Measurements from ENCODE around the gene TBL3.
"Not testable (repeated sequence)": the region's sequence is repeated elsewhere in the genome, so short reads cannot be mapped to it uniquely, and the experiment has no call there.

The TBL3 gene

DNA sequence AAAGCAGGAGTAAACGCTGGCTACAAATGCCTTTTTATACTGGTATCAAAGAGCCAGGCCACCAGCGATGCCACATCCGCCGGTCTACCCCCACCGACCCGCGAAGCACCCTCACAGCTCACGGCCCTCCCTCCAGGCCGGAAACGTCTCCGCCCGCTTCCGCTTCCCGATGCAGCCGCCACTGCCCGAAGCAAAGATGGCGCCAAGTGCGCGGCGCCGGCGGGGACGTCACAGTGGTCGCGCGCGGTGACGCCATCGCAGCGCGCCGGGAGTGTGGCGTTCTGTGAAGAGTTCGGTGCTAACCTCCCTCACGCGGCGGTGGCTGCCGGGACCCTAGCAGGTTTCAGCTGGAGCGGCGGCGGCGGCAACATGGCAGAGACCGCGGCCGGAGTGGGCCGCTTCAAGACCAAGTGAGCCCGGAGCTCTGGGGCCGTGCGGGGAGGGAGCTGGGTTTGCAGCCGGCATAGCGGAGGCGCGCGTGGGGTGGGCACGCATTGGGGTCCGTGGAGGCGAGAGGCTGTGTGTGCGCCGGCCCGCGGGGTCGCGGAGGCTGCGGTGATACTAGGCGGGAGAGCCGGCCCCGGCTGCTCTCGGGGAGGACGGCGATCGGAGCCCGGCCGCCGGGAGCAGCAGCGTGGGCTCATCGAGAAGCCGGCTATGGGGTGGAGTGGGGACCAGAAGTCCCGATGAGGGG is at the start of gene TBL3:
TBL3 (plus strand) TSS at position 258 of the 694 bp plus-strand sequence; CDS start at position 370, 112 bp downstream.
- FAIRE-seq, result peak; percentile 65

DNA sequence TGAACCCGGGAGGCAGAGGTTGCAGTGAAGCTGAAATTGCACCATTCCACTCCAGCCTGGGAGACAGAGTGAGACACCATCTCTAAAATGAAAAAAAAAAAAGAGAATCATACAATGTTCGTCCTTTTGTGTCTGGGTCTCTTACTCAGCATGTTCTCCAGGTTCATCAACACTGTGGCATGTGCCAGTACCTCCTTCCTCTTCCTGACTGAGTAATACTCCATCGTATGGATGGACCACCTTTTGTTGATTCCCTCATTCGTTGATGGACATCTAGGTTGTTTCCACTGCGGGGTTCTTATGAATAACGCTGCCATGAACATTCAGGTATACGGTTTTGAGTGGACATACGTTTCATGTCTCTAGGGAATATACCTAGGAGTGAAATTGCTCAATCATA is 49.5 kb upstream of the TBL3 start:
- no peak for FAIRE-seq

DNA sequence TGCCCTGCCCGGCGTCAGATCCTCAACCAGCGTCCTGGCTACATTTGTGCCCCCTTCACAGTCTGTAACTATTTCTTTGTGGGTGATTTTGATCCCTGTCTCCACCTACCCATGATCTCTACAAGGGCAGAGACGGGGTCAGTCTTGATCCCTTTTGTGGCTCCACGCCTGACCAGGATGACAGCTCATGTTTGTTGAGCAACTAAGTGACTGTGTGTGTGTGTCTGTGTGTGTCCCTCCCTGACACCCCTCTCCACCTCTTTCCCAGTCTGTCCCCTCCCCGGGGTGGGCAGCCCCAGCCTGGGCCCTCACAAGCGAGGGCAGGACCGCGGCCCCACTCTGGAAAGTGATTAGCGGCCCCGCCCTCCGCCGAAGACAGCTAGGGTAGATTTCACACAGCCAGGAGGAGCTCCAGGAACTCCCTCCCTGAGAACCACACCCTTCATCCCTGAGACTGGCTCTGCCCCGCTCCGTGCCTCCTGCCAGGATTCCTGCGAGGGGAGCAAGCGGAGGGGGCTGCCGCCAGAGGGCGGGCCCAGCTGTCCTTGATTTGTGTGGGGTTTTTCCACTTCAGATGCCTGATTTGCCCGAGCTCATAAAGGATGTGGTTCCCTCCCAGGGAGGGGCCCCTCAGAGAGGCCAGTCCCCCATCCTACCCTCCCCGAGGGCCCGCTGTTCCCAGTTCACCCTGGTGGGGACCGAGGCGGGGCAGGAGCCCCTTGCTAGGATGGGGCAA is 48.4 kb upstream of the TBL3 start:
- no peak for FAIRE-seq

DNA sequence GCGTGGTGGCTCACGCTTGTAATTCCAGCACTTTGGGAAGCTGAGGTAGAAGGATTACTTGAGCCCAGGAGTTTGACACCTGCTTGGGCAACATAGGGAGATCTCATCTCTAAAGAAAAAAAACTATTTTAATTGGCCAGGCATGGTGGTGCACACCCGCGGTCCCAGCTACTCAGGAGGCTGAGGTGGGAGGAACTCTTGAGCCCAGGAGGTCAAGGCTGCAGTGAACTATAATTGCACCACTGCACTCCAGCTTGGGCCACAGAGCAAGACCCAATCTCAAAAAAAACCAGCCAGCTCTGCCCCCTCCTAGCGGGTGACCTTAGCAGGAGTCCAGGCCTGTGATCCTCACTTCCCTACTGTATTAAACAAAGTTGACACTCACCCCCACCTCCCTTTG is 47.8 kb upstream of the TBL3 start:
- no peak for FAIRE-seq

DNA sequence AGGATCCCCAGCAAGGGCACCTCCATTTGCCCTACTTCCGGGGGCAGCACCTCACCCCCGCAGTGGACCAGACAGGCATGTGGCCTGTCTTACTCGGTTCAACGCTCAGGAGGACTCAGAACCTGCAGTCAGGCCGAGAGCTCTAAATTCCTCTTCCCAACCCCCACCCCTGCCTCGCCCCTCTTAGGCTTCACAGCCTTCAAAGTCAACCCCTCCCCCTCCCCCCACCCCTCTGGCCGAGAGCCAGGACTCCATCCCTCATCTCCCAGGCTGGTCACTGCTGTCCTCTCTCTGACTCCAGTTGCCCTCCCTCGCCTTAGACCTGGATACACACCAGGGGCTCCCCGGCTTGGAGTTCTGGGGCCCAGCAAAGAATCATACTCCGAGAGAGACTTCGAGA is 45.6 kb upstream of the TBL3 start:
- FAIRE-seq, result no peak

DNA sequence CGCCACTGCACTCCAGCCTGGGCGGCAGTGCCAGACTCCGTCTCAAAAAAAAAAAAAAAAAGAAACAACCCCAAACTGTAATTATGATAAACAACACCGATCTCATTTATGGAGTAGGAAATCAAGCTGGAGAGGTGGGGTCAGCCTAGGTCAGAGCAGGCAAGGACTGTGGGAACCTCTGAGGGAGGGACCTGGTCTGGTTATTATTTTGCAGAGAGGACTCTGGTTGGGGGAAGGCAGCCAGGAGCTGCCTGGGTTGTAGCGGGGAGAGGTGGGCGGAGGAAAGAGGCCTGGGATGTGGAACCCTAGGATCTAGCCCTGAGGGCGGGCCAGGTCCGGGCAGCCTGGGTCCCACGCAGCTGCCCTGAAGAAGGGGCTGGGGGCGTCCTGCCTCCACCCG is 42.7 kb upstream of the TBL3 start:
- FAIRE-seq, result no peak

DNA sequence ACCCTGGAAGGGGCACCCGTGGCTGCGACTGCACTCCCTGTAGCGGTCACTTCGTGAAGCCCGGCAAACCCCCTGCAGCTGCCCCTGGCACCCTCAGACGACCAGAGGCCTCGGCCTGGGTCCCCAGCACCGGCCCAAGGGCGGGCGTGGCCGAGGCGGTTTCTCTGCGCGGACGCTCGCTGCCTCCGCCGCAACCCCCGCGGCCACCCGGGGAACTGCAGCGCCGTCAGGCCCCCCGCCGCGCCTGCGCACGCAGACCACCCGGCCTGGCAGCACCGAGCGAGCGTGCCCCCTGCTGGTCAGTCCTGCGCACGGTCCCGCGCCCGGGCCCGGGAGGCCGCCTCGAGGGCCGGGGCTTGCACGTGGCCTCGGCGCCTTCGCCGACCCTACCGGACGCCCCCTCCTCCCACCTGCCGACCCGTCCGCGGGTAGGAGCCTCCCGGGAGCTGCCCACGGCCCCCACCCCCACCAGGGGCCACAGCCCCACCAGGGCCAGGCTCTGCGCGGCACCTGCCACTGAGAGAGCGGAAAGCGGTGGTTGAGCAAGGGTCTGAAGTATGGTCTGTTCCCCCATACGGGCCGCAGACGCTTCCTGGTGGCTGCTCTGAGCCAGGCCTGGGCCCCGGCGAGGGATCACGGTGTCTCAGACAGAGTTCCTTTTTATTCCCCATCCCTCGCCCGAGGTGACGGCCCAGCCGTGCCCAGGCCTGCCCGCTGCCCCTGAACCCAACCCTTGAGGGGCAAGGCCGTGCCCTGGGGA is 42.1 kb upstream of the TBL3 start:
- no peak for FAIRE-seq

DNA sequence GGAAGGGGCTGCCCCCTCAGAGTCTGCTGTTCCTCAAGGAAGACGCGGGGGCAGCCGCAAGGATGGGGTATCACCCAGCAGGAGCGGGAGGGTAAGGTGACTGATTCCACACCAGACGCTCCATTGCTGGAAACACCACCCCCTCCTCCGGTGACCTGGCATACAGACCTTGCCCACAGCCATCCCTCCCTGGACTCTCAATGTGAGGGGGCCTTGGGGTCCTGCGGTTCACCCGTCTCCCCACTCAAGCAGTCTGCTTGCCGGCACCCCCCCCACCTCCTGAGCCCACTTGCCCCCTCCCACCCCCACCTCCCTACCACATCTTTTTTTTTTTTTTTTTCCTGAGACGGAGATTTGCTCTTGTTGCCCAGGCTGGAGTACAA is 41.5 kb upstream of the TBL3 start:
- no peak for FAIRE-seq

DNA sequence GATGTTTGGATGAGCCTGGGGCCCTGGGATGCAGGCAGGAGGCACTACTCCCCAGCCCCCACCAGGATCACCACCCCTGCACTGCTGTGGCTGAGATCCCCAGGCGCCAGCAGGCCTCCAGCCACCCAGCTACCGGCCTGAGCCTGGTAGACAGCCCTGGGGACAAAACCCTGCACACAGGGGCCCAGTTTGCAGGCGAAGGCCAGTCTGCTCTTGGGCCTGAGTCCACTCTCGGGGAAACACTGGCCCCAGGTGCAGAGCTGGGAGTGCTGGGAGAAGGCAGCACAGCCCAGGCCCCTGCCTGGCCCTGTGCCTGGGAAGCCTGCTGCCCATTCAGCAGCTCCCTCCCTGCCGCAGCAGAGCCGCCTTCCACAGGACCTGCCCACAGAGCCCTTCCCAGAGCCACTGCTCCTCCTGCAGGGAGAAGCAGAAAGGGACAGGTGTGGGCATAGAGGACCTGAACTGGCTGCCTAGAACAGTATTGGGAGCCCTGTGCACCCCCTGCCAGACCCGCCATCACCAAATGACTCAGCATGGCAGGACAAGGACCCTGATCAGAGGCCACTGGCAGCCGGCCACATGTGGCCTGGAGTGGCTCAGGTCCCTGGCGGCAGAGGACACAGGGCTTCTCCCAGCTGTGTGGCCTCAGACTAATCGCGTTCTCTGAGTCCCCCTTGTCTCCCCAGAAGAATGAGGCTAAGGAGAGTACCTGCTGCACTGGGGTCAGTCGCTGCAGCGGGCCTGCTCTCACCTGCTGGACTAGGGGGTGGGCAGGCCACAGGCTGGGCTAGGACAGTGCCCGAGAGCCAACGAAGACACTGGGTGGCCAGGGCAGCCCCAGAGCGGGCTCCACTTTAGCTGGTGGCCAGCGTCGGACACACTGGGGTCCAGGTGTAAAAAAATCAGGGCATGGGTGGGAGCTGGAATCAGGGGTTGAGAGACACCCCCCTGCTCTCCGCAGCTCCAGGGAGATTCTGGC is 39.5 kb upstream of the TBL3 start:
- peak; percentile 68 for FAIRE-seq

DNA sequence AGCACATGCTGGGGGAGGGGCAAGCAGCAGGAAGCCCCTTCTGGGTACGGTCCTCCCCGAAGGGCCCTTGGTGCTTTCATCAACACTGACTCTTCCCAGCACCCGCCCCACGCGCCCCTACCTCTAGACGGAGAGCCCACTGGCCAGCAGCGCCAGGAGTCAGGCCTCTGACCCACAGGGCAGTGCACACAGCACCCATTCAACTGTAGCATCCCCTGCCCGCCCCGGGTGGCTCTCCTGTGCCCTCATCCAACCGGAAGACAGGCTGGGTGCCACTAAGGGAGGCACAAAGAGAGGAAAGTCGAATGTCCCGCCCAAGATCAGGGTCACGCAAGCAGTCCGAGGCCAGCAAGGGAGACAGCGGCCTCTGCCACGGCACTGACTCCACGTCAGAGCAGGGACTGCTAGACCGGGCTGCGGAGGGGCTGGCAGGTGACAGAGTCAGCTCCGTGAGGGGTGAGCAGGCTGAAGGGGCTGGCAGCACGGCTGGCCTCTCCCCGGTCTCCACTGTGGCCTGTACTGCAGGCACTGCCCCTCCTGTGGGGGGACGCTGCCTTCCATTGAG is 38.7 kb upstream of the TBL3 start:
- no peak for FAIRE-seq

DNA sequence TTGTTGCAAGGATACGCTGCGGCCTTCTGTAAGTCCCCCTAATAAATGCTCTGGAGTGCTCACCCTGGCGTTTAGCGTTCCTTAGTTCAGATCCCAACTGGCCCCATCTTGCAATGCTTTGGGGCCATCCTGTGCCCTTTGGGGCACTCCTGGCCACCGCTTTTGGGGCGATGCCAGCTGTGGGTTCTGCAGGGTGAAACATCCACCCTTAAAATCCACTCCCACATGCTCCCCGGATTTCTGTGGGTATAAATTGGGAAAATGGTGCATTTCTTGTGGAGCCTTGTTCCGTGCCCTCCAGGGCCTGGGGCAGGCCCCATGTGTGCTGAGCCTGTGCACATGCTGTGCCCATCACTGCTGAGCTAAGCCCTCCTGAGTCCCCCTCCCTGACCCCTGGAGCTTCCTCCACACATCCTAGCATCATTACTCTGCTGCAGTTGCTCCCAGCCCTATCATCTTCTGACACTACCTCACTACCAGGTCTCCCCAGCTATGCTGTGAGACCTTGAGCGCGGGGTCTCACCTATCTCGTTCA is 34.8 kb upstream of the TBL3 start:
- no peak for FAIRE-seq

DNA sequence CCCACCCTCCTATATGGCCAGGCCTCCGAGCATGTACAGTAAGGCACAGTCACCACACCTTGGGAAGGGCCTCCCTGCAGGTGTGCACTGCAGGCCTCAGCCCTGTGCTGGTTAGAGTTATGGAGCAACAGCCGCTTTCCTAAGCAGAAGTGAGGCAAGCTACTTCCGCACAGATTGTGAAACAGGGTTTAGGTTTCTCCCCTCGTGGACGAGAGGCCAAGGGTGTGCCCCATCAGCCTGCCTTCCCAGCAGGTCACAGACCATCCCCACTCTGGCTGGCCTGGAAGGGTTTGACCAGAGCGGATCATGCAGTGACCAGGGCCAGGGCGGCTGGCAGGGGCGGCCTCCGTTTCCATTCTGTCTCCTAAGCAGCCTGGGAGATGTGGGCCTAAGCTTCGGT is 33.5 kb upstream of the TBL3 start:
- FAIRE-seq, result no peak

DNA sequence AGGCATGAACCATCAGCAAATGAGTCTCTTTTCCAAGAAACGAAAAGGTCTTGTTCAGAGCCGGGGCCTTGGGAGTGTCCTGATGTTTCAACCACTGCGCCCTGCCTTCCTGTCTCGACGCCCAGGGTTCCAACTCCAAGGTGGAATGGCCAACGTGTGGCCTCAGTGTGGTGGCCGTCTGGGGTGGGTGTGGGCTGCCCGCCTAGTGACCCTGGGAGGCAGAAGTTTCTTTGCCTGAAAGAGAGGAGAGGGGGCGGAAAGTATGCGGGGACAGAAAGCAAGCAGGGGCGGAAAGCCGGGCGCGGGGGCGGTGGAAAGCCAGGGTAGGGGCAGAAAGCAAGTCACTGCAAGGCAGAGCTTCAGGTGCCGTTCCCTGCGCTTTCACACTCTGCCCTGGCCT is 32.9 kb upstream of the TBL3 start:
- no peak for FAIRE-seq

DNA sequence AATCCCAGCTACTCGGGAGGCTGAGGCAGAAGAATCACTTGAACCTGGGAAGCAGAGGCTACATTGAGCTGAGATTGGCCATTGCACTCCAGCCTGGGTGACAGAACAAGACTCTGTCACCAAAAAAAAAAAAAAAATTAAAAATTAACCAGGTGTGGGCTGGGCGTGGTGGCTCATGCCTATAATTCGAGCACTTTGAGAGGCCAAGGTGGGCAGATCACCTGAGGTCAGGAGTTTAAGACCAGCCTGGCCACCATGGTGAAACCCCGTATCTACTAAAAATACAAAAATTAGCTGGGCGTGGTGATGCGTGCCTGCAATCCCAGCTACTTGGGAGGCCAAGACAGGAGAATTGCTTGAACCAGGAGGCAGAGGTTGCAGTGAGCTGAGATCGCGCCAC is 32.0 kb upstream of the TBL3 start:
- FAIRE-seq, result not testable (repeated sequence)

DNA sequence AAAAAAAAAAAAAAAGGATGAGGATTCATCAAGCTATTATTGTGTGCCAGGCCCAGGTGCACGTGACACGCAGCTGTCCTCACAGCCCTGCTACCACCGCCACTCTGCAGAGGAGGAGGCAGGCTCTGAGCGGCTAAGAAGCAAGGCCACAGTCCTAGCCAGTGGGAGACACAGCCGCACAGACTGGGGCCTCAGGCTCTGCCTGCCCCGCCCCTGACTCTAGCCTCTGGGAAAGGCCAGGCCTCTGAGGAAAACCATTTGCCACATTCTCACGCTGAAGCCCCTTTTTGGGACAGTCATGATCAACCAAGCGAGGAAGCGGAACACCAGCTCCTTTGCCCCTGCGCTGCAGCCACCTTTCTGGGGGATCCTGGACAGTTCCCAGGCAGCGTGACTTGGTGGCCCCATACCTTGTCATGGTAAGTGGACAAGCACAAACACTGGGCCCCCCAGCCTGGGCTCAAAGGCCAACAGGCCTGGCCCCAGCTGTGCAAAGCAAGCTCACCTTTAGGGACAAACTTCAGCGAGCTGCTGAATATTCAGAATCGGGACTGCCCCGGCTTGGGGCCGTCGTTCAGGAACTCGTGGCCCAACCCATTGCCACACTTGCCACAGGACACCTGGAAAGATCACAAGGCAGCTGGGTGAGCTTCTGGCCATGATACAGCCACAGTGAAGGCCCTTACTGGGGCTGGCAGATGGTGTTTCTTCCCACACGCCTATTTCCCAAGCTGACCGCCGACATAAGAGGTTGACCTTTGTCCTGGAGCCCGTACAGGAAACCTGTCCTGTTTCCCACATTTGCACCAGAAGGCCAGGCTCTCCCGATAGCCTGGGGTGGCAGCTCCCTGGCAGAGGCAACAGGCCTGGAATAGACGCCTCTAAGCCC is 31.3 kb upstream of the TBL3 start:
- no peak for FAIRE-seq

DNA sequence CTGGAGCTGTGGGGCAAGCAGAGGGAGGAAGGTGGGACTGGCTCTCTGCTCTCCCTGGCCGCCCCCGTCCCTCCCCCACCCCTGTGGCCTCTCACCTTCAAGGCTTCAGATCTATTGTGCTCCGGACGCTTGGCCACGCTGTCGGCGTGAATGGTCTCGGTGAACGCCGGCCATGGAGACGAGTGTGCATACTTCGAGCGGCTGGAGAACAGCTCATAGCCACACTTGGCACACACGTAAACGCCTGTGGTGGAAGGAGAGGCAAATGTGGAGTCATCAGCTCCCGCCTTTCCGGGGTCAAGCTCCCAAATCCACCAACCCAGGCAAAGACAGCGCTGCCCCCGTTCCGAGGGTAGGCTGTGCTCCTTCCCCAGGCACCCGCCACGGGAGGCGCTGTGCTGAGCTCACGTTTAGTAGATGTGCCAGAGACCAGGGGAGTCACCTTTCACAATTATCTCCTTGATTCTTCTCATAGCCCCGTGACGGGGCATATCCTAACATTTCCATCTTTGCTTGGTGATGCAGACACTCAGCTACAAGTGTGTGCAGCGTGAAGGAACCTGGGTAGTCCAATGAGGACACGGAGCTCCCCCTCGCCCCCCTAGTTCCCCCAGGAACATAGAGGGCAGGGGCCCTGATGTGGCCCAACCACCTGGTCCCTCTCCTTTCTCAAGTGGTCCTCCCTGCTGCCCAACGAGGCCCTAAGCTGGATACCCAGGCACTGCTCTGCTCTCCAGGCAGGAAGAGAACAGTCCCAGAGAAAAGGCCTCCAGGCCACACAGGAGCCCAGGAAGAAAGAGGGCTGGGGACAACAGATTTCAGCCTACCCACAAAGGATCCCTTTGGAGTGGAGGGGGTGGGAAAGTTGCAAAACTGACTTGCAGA is 30.4 kb upstream of the TBL3 start:
- no peak for FAIRE-seq

DNA sequence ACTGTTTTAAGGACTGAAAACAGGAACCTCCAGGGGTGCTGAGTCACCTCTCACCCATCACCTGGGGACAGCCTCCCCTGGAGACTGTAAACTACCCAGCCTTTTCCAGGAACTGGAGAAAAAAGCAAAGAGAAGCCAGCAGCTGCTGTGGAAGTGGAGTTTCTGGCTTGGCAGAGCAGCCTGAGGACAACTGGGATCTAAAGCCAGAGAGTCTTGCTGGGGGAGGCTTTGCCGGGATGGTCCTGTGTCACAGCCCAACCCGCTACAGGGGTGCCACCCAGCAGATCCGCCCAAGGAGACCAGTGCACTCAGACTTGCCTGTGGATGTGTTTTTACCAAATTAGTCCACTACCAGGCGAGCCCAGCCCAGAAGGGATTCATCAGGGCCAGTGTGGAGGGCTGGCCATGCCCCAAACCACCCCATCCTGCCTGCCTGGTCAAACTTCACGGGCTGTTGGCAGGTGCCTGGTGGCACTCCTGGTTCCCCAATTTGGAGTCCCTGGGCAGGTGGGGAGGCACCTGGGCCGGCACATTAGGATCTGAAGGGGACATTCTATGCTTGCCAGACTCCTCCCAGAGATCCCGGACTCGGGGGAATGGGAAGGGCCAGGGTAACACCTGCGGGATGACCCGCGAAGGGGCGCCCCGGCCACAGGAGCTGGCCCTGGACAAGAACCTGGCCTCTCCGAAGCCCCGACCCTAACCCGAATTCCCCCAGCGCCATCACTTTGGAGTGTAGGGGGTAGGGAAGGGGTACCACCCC is 29.6 kb upstream of the TBL3 start:
- FAIRE-seq, result no peak

DNA sequence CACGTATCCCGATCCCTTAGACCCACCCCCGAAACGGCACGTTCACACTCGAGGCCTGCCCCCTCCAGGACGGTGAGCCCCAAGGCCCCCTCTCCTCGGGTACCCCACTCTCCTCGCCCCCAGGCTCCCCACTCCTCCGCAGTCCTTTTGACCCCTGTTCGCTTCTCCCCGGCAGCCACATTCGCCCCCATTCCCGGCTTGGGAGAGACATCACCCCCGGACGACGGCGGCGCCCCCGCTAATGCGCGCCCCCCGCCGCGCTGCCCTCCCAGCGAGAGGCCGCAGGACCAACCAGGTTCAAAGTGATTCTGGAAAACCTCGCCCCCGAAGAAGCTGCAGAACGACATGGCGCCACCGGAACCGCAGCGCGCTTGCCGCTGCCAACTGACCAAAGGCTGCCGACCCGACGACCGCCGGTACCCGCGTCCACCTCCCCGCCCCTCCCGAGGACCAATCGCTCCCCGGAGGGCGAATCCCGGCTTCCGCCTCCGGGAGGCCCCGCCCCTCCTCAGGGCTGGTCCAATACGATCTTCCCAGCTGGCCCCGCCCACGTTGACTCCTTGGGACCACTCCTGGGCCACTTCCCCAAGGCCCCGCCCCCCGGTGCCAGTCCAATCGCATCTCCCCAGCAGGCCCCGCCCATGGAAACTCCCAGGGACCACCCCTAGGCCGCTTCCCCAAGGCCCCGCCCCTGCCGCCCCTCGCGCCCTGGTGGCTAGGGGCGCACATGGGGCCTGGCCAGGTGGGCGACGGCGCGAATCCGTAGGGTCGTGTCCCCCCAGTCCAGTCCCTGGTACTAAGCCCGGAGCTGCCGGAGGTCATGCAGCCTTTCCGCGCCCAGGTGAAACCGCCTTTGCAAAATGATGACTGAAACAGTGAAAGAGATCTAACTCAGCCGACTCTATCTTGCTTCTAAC is 28.8 kb upstream of the TBL3 start, which contains the start of gene MSRB1:
MSRB1 (minus strand) TSS at position 390 of the 917 bp plus-strand sequence; CDS start at position 347, 43 bp downstream.
- FAIRE-seq, result peak; percentile 98
